GM12878 (cell line): Measurements from ENCODE around the gene LHFPL3. TPM values are rescaled to one million over a fixed set of nuclear protein-coding genes. Genes with fewer than 3 reads are reported as not detected.

Experiments
- ATAC-seq: fragments of 200-7000 bp; cut with Tn5 transposase; 3 replicates; pipeline ENCODE4 v1.9.1; 2020; ENCODE audit warnings: mild to moderate bottlenecking, moderate library complexity
- BruUV-seq: library from RNA; stranded (reverse); fragments of 400-500 nt; replicated peaks from 2 replicates; lab custom pipeline; 2021; lab: Mats Ljungman, UMichigan
- CTCF ChIA-PET: fragments of 300-600 bp; sonication (Branson Sonifier 250); formaldehyde crosslinking; extraction: SDS; loops from one replicate; lab custom pipeline; 2021; ENCODE audit warnings: inconsistent platforms; lab: Yijun Ruan, JAX
- POLR2A ChIA-PET: fragments of 350-600 bp; formaldehyde crosslinking; extraction: SDS; loops from one replicate; lab custom pipeline; 2021; ENCODE audit warnings: inconsistent platforms; lab: Charles Lee
- RAD21 ChIA-PET: fragments of 300-600 bp; sonication (Branson Sonifier 250); formaldehyde crosslinking; loops from one replicate; lab custom pipeline; 2023; ENCODE audit warnings: antibody characterized with exemption; ENCODE audit not compliant: unreplicated experiment; lab: Charles Lee
- SMC1A ChIA-PET: fragments of 300-600 bp; sonication (Branson Sonifier 250); formaldehyde crosslinking; loops from one replicate; lab custom pipeline; 2023; ENCODE audit not compliant: unreplicated experiment, uncharacterized antibody; lab: Charles Lee
- DNase-seq: peaks from one replicate; pipeline ENCODE4 v3.0.0-alpha.2; 2011; ENCODE audit warnings: low read depth, low spot score
- FAIRE-seq: peaks from 3 replicates; lab custom pipeline; 2011; peaks lifted over from hg19 to GRCh38; lab: Jason Lieb, UNC
- H2AFZ ChIP-seq: 2 replicates; pipeline ENCODE4 v1.6.0; 2011; ENCODE audit warnings: low read depth, low read length, control low read depth; ENCODE audit not compliant: control insufficient read depth
- H3K27ac ChIP-seq: 2 replicates; pipeline ENCODE4 v1.5.1; 2011; ENCODE audit warnings: control low read depth; ENCODE audit not compliant: control insufficient read depth, insufficient read depth
- H3K27me3 ChIP-seq, 2 experiments: replicated peaks in 1 of 2; 2 replicates each; pipeline versions ENCODE4 v1.6.0 to v1.6.1; 2011; ENCODE audit warnings: low read length in 1 of 2; ENCODE audit not compliant: control insufficient read depth in 2 of 2, insufficient read depth in 2 of 2
- H3K36me3 ChIP-seq, 2 experiments: 2 replicates each; pipeline ENCODE4 v1.5.1; 2011; ENCODE audit warnings: low read length in 1 of 2; ENCODE audit not compliant: control insufficient read depth in 2 of 2, insufficient read depth in 2 of 2
- H3K4me1 ChIP-seq: 2 replicates; pipeline ENCODE4 v1.6.1; 2011; ENCODE audit warnings: mild to moderate bottlenecking, low read length, moderate library complexity, mixed read lengths; ENCODE audit not compliant: control insufficient read depth, insufficient read depth
- H3K4me2 ChIP-seq: 2 replicates; pipeline ENCODE4 v1.6.0; 2011; ENCODE audit warnings: control low read depth; ENCODE audit not compliant: control insufficient read depth, insufficient read depth
- H3K4me3 ChIP-seq: fragments of 200-600 bp; sonication (generic); 2 replicates; pipeline ENCODE4 v1.5.1; 2016
- H3K79me2 ChIP-seq: 2 replicates; pipeline ENCODE4 v1.6.0; 2011; ENCODE audit warnings: low read length; ENCODE audit not compliant: control insufficient read depth, insufficient read depth
- H3K9ac ChIP-seq: 2 replicates; pipeline ENCODE4 v1.8.0; 2011; ENCODE audit warnings: low read length, control low read depth, mixed read lengths; ENCODE audit not compliant: control insufficient read depth, insufficient read depth
- H3K9me3 ChIP-seq: replicated peaks from 3 replicates; pipeline ENCODE4 v1.5.1; 2011; ENCODE audit warnings: mild to moderate bottlenecking, low read length; ENCODE audit not compliant: control insufficient read depth, insufficient read depth
- H4K20me1 ChIP-seq: 2 replicates; pipeline ENCODE4 v1.6.0; 2011; ENCODE audit not compliant: control insufficient read depth, insufficient read depth
- CHD1 ChIP-seq: IDR thresholded peaks from 2 replicates; pipeline ENCODE4 v1.6.1; 2012; ENCODE audit warnings: low read depth, low read length, improper control_type of control experiment
- CREB1 ChIP-seq: IDR thresholded peaks from 2 replicates; pipeline ENCODE4 v1.6.1; 2012; ENCODE audit warnings: low read depth, mild to moderate bottlenecking, inconsistent platforms
- FOS ChIP-seq: IDR thresholded peaks from 3 replicates; pipeline ENCODE4 v1.6.1; 2011; ENCODE audit warnings: borderline replicate concordance; ENCODE audit not compliant: insufficient read length; ENCODE audit errors: extremely low read depth
- FOXM1 ChIP-seq: IDR thresholded peaks from 2 replicates; pipeline ENCODE4 v1.6.1; 2012; ENCODE audit warnings: low read depth, mild to moderate bottlenecking, inconsistent platforms, low read length, moderate library complexity
- MEF2B ChIP-seq: fragments of 450-650 bp; IDR thresholded peaks from 2 replicates; pipeline ENCODE4 v1.6.1; 2018; ENCODE audit warnings: mild to moderate bottlenecking, moderate library complexity; ENCODE audit not compliant: partially characterized antibody, poor library complexity, severe bottlenecking
- NFYB ChIP-seq: IDR thresholded peaks from 2 replicates; pipeline ENCODE4 v1.6.1; 2011; ENCODE audit warnings: low read depth, mild to moderate bottlenecking, low read length, improper control_type of control experiment, moderate library complexity; ENCODE audit not compliant: insufficient read depth
- RAD21 ChIP-seq: IDR thresholded peaks from 2 replicates; pipeline ENCODE4 v1.6.1; 2011; ENCODE audit warnings: mild to moderate bottlenecking, low read depth, low read length, moderate library complexity; ENCODE audit not compliant: insufficient read depth
- SUPT20H ChIP-seq: IDR thresholded peaks from 2 replicates; pipeline ENCODE4 v1.6.1; 2011; ENCODE audit warnings: low read depth, mild to moderate bottlenecking, low read length, moderate library complexity, borderline replicate concordance; ENCODE audit not compliant: control insufficient read depth
- YY1 ChIP-seq: IDR thresholded peaks from 2 replicates; pipeline ENCODE4 v1.6.1; 2011; ENCODE audit warnings: low read depth, mild to moderate bottlenecking, low read length
- WGBS: methylation state at CpG from one replicate; pipeline ENCODE4 v1.1.6; 2016; ENCODE audit warnings: low lambda C conversion rate; ENCODE audit not compliant: insufficient replicate concordance, insufficient coverage; ENCODE audit errors: missing lambda C conversion rate; 5-methylcytosine and 5-hydroxymethylcytosine counted together
- in situ Hi-C: fragments of 300-500 bp; cut with MboI; formaldehyde crosslinking; loops from 9 replicates; pipeline ENCODE4 v1.14.3; 2018; ENCODE audit warnings: mixed read lengths
- intact Hi-C: fragments of 100-400 bp; cut with micrococcal nuclease; formaldehyde crosslinking; loops from one replicate; pipeline ENCODE4 v1.14.2; 2022; ENCODE audit not compliant: unreplicated experiment
- polyA plus RNA-seq, 11 experiments: library from polyadenylated mRNA; depleted of rRNA in 4 of 11; unstranded in 6 of 11; stranded (reverse) in 5 of 11; fragments of >200 nt; fragmentation: Nextera tagmentation in 4 of 11; fragmentation: Illumina TruSeq in 1 of 11; extraction: Ambion mirVana in 4 of 11; extraction: Trizol in 1 of 11; gene quantifications; 1 replicate in 1 of 11; 2 replicates in 10 of 11; pipeline versions ENCODE4 v1.2.1 to v1.2.3, GENCODE V29; 2011 to 2016; ENCODE audit warnings: inconsistent platforms in 2 of 11, missing spikeins in 2 of 11, low read depth in 1 of 11
- total RNA-seq, 4 experiments: library from RNA; depleted of rRNA in 3 of 4; stranded (reverse); fragments of >200 nt in 3 of 4; fragmentation: Illumina TruSeq in 1 of 4; extraction: Trizol in 1 of 4; gene quantifications; 2 replicates each; pipeline versions ENCODE4 v1.2.1 to v1.2.3, GENCODE V29; 2013 to 2021
- TF ChIP-seq, protein P1 (sequence below): IDR thresholded peaks from 2 replicates; pipeline ENCODE4 v1.6.1; 2011; ENCODE audit warnings: borderline replicate concordance, low read depth, mild to moderate bottlenecking, moderate library complexity, mixed read lengths, low read length; ENCODE audit not compliant: insufficient read depth; ENCODE audit errors: extremely low read length
- TF ChIP-seq, protein P2 (sequence below): IDR thresholded peaks from 2 replicates; pipeline ENCODE4 v1.6.1; 2011; ENCODE audit warnings: borderline replicate concordance, low read depth, mild to moderate bottlenecking, moderate library complexity, low read length; ENCODE audit not compliant: insufficient read depth, poor library complexity, severe bottlenecking
- TF ChIP-seq, protein P3 (sequence below): fragments of 450-650 bp; IDR thresholded peaks from 2 replicates; pipeline ENCODE4 v1.6.1; 2016; ENCODE audit warnings: mild to moderate bottlenecking
- TF ChIP-seq, protein P4 (sequence below): IDR thresholded peaks from 2 replicates; pipeline ENCODE4 v1.6.1; 2012; ENCODE audit warnings: low read depth, low read length, improper control_type of control experiment

The LHFPL3 gene
- total and polyA plus RNA-seq, 10 of the 15 experiments (the other 5 are each of a cell fraction or from before 2014, with no cell fraction given) = 0.09 TPM; not detected in 9

DNA sequence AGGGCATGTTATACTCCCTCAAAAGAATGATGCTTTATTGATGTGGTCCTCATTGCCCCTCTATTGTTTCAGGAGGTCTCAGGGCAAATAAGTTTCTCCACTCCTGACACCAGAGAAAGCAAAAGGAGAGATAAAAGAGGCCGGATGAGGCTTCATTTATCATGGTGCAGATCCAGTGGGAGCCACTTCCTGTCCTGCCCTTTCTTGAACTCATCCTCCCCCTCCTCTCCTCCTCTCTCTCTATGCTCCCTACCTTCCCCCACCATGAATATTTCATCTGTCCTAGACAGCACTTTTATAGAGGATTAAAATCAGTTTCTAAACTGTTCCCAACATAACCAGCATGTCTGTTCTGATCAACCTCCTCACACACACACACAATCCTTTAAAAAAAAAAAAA, 513.4 kb downstream of the LHFPL3 start:
- H3K9ac ChIP-seq = no peak overlapping the region
- H4K20me1 ChIP-seq = no peaks in the 10 kb centered on the region
- POLR2A ChIA-PET = interaction anchor here (0.6 kb wide), 1 partner anchor 623 kb away, joined by 5 read pairs; no protein-coding TSS in a partner anchor
- H3K36me3 ChIP-seq = no peaks in the 10 kb centered on the region
- in situ Hi-C loops = no loop called here
- H3K4me1 ChIP-seq = no peaks in the 10 kb centered on the region
- RAD21 ChIA-PET = no interaction called here
- no peak for ATAC-seq
- no peak overlapping the region for H3K4me2 ChIP-seq
- FAIRE-seq = no peak
- DNase-seq = no peak
- TF ChIP-seq FOXM1 (no peak), NFYB (no peak), CREB1 (no peak), MEF2B (no peak), SUPT20H (no peak), RAD21 (no peak), YY1 (no peak), CHD1 (no peak), FOS (no peak)
- TF ChIP-seq, protein P1, sequence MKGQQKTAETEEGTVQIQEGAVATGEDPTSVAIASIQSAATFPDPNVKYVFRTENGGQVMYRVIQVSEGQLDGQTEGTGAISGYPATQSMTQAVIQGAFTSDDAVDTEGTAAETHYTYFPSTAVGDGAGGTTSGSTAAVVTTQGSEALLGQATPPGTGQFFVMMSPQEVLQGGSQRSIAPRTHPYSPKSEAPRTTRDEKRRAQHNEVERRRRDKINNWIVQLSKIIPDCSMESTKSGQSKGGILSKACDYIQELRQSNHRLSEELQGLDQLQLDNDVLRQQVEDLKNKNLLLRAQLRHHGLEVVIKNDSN = no peak
- TF ChIP-seq, protein P2, sequence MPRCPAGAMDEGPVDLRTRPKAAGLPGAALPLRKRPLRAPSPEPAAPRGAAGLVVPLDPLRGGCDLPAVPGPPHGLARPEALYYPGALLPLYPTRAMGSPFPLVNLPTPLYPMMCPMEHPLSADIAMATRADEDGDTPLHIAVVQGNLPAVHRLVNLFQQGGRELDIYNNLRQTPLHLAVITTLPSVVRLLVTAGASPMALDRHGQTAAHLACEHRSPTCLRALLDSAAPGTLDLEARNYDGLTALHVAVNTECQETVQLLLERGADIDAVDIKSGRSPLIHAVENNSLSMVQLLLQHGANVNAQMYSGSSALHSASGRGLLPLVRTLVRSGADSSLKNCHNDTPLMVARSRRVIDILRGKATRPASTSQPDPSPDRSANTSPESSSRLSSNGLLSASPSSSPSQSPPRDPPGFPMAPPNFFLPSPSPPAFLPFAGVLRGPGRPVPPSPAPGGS = no peak
- TF ChIP-seq, protein P3, sequence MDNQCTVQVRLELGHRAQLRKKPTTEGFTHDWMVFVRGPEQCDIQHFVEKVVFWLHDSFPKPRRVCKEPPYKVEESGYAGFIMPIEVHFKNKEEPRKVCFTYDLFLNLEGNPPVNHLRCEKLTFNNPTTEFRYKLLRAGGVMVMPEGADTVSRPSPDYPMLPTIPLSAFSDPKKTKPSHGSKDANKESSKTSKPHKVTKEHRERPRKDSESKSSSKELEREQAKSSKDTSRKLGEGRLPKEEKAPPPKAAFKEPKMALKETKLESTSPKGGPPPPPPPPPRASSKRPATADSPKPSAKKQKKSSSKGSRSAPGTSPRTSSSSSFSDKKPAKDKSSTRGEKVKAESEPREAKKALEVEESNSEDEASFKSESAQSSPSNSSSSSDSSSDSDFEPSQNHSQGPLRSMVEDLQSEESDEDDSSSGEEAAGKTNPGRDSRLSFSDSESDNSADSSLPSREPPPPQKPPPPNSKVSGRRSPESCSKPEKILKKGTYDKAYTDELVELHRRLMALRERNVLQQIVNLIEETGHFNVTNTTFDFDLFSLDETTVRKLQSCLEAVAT = no peak
- TF ChIP-seq, protein P4, sequence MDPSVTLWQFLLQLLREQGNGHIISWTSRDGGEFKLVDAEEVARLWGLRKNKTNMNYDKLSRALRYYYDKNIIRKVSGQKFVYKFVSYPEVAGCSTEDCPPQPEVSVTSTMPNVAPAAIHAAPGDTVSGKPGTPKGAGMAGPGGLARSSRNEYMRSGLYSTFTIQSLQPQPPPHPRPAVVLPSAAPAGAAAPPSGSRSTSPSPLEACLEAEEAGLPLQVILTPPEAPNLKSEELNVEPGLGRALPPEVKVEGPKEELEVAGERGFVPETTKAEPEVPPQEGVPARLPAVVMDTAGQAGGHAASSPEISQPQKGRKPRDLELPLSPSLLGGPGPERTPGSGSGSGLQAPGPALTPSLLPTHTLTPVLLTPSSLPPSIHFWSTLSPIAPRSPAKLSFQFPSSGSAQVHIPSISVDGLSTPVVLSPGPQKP = no peak
- H3K79me2 ChIP-seq = no peaks in the 10 kb centered on the region
- H3K27ac ChIP-seq = no peak overlapping the region
- no TSS peak for BruUV-seq
- H2AFZ ChIP-seq = no peak overlapping the region
- no peaks in the 10 kb centered on the region for H3K27me3 ChIP-seq
- H3K9me3 ChIP-seq = no peaks in the 10 kb centered on the region
- H3K4me3 ChIP-seq = no peak overlapping the region
- SMC1A ChIA-PET = interaction anchor here (0.6 to 1.3 kb wide), 2 partner anchors 198 to 569 kb away, joined by 3 read pairs; no protein-coding TSS in a partner anchor
- WGBS = 0% methylated on average over 1 of the region's 1 CpG
- intact Hi-C loops = no loop called here
- CTCF ChIA-PET = interaction anchor here (0.7 to 3.2 kb wide), 2 partner anchors 198 to 199 kb away, joined by 4 to 8 read pairs; no protein-coding TSS in a partner anchor
